ENCODE results near the gene RREB1.

DNA sequence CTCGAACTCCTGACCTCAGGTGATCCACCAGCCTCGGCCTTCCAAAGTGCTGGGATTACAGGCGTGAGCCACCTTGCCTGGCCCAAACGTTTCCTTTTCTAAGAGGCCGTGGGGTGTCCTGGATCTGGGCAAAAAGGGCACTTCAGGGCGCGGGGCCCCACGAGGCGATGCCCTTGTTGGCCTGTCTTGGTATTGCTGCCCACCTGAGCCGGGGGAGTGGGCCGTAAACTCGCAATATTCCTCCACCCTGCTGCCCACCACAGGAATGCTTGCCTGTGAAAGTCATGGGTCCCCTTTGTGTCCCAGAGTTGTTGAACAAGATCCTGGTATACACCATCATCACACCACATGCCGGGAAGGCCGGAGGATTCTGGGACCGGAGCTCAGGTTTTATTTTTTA lies 156.3 kb downstream of the RREB1 start:
- TF ChIP-seq POLR2A (IDR thresholded peaks at IDR 0.05; ENCODE audit: low read depth, low read length) (no peak), SPI1 (IDR thresholded peaks at IDR 0.05; ENCODE audit: low read depth, low read length) (no peak)

Data from GM12891 (cell line).